ENCODE measurements around the gene PAAF1. TPM values are rescaled to one million over a fixed set of nuclear protein-coding genes. Genes with fewer than 3 reads are reported as not detected.

PAAF1 gene, protein sequence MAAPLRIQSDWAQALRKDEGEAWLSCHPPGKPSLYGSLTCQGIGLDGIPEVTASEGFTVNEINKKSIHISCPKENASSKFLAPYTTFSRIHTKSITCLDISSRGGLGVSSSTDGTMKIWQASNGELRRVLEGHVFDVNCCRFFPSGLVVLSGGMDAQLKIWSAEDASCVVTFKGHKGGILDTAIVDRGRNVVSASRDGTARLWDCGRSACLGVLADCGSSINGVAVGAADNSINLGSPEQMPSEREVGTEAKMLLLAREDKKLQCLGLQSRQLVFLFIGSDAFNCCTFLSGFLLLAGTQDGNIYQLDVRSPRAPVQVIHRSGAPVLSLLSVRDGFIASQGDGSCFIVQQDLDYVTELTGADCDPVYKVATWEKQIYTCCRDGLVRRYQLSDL
- total RNA-seq: 9.2 TPM in 2 replicates
- 17.5 and 20.0 TPM in 2 replicates for polyA plus RNA-seq
- 17.7 and 22.8 TPM in 2 replicates for polyA plus RNA-seq (2012)
- polyA minus RNA-seq (ENCODE audit: low replicate concordance): 6.6 and 9.5 TPM in 2 replicates

DNA sequence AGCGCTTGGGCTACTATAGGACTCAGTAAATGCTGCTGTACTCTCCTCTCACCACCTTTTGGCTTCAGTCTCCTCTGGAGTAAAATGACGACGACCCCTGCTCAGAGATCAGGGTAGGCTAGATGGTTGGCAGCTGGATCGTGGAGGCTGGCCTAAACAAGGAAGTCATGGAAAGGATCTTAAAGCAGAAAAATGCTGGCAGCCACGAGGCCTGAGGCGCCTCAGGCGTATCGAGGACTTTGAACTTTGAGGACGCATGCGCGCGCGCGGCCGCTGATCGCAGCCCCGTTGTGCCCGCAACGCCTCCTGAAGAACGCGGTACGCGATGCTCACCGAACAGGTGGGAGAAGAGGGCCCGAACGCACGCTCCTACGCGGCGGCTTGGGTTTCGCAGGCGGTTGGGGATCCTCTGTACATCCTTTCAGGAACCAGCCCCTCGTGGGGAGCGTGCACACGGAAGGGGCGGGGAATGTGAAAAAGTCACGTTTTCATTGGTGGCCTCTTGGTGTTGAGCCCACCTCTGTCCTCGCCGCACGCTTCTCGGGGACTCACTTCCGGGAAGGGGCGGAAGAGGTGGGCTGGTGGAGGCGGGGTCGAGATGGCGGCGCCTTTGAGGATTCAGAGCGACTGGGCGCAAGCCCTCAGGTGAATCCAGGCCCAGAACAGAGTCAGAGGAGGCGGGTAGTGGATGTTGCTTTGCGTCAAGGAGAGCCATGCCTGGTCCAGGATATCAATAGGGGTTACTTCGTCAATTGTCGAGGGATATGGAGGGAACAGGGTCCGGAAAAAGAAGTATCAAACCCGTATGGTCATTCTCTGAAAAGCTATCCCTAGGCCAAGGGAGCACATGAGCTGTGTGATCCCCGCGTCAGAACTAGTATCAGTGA, at the start of gene PAAF1, which contains the start of gene COA4:
Gene PAAF1, plus strand, starts transcription at position 576 of the 887 bp plus-strand sequence. Its CDS starts 23 bp downstream, at position 599.
Gene COA4, minus strand, starts transcription at position 423 of the 887 bp plus-strand sequence. CDS start 3,468 bp downstream, outside the sequence.
- Histone ChIP-seq H2AFZ (ENCODE audit: low read length) (peak within 1 kb of the TSS; percentile 87), H3K79me2 (ENCODE audit: control insufficient read depth, insufficient read depth, low read length) (peaks cover 30% of the 10 kb centered on the region), H3K27me3 (ENCODE audit: control insufficient read depth, insufficient read depth, low read length) (no peaks in the 10 kb centered on the region), H3K9me3 (ENCODE audit: control insufficient read depth, insufficient read depth, low read depth, low read length) (no peaks in the 10 kb centered on the region), H3K9ac (ENCODE audit: insufficient read depth, low read length) (peak within 1 kb of the TSS; percentile 74), H3K4me2 (ENCODE audit: extremely low read depth, insufficient read depth, low read length) (peak within 1 kb of the TSS; percentile 90), H3K4me1 (ENCODE audit: control insufficient read depth, extremely low read depth, insufficient read depth, low read length) (peaks cover 6% of the 10 kb centered on the region), H3K36me3 (ENCODE audit: control insufficient read depth, insufficient read depth, low read length) (peaks cover 10% of the 10 kb centered on the region), H3K4me3 (replicated peaks in 1 of 4; ENCODE audit: control extremely low read depth in 1 of 4, insufficient read depth in 1 of 4, low read depth in 3 of 4, low read length in 4 of 4) (peak within 1 kb of the TSS; percentile 47 to 99 (median 83)), H3K27ac (ENCODE audit: insufficient read depth, low read length) (peak within 1 kb of the TSS; percentile 86), H4K20me1 (ENCODE audit: control insufficient read depth, extremely low read depth, insufficient read depth, low read length) (no peaks in the 10 kb centered on the region)
- TF ChIP-seq EZH2 (IDR thresholded peaks at IDR 0.05; ENCODE audit: low read length, missing control alignments): no peak
- TF ChIP-seq, protein P1, sequence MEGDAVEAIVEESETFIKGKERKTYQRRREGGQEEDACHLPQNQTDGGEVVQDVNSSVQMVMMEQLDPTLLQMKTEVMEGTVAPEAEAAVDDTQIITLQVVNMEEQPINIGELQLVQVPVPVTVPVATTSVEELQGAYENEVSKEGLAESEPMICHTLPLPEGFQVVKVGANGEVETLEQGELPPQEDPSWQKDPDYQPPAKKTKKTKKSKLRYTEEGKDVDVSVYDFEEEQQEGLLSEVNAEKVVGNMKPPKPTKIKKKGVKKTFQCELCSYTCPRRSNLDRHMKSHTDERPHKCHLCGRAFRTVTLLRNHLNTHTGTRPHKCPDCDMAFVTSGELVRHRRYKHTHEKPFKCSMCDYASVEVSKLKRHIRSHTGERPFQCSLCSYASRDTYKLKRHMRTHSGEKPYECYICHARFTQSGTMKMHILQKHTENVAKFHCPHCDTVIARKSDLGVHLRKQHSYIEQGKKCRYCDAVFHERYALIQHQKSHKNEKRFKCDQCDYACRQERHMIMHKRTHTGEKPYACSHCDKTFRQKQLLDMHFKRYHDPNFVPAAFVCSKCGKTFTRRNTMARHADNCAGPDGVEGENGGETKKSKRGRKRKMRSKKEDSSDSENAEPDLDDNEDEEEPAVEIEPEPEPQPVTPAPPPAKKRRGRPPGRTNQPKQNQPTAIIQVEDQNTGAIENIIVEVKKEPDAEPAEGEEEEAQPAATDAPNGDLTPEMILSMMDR (conservative IDR thresholded peaks at IDR 0.05 in 1 of 2, IDR thresholded peaks at IDR 0.05 in 1 of 2; ENCODE audit: low read depth in 1 of 2, low read length in 2 of 2): no peak
- peak; percentile 95 to 96 for DNase-seq (ENCODE audit: low read depth in 2 of 2)

DNA sequence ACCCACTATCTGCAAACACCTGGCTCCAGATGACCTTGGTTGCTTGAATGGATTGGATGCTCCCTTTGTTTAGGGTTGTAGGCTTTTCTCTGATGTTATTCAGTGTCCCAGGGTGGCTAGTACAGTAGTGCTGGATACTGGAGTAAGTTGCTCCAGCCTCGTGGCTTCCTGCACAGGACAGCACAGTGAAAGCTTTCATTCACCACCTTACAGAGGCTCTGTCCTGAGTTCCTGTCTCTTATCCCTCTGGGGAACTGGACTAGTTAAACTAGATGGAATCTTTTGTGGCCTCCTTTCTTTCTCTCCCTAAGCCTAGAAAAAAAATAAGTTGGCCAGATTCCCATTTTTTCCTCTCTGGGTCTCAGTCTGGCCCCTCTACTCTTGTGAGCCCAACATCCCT, 46.5 kb upstream of the PAAF1 start:
- no peak for DNase-seq (ENCODE audit: low read depth in 2 of 2)
- H3K27me3 ChIP-seq (ENCODE audit: control insufficient read depth, insufficient read depth, low read length): no peaks in the 10 kb centered on the region
- H2AFZ ChIP-seq (ENCODE audit: low read length): no peak overlapping the region
- no peak overlapping the region for H3K9ac ChIP-seq (ENCODE audit: insufficient read depth, low read length)
- H3K4me3 ChIP-seq (replicated peaks in 1 of 4; ENCODE audit: control extremely low read depth in 1 of 4, insufficient read depth in 1 of 4, low read depth in 3 of 4, low read length in 4 of 4): no peak overlapping the region
- H3K4me2 ChIP-seq (ENCODE audit: extremely low read depth, insufficient read depth, low read length): no peak overlapping the region
- H3K9me3 ChIP-seq (ENCODE audit: control insufficient read depth, insufficient read depth, low read depth, low read length): no peaks in the 10 kb centered on the region
- H4K20me1 ChIP-seq (ENCODE audit: control insufficient read depth, extremely low read depth, insufficient read depth, low read length): no peaks in the 10 kb centered on the region
- H3K27ac ChIP-seq (ENCODE audit: insufficient read depth, low read length): no peak overlapping the region
- H3K4me1 ChIP-seq (ENCODE audit: control insufficient read depth, extremely low read depth, insufficient read depth, low read length): no peaks in the 10 kb centered on the region
- TF ChIP-seq EZH2 (IDR thresholded peaks at IDR 0.05; ENCODE audit: low read length, missing control alignments): no peak
- TF ChIP-seq, protein P1 (conservative IDR thresholded peaks at IDR 0.05 in 1 of 2, IDR thresholded peaks at IDR 0.05 in 1 of 2; ENCODE audit: low read depth in 1 of 2, low read length in 2 of 2): no peak
- H3K79me2 ChIP-seq (ENCODE audit: control insufficient read depth, insufficient read depth, low read length): no peaks in the 10 kb centered on the region
- no peaks in the 10 kb centered on the region for H3K36me3 ChIP-seq (ENCODE audit: control insufficient read depth, insufficient read depth, low read length)

DNA sequence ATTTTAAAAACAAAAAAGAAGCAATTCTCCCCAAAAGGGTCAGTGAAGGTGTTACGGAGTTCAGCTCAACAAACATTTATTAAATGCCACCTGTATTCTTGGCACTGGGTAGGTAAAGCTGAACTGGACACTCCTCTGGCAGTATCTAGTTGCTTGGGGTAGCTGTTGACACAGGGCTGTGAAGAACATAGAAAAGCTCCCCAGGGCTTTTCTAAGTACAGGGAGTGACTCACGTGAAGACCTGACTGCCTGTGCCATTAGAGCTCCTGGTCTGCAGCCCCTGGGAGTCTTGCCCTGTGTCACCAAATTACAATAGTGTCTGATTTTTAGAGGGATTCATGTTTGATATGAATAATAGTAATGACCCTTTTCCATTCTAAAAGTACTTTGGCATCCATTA, 43.7 kb upstream of the PAAF1 start:
- Histone ChIP-seq H3K36me3 (ENCODE audit: control insufficient read depth, insufficient read depth, low read length) (no peaks in the 10 kb centered on the region), H3K9me3 (ENCODE audit: control insufficient read depth, insufficient read depth, low read depth, low read length) (no peaks in the 10 kb centered on the region), H3K79me2 (ENCODE audit: control insufficient read depth, insufficient read depth, low read length) (no peaks in the 10 kb centered on the region), H3K4me3 (replicated peaks in 1 of 4; ENCODE audit: control extremely low read depth in 1 of 4, insufficient read depth in 1 of 4, low read depth in 3 of 4, low read length in 4 of 4) (no peak overlapping the region), H3K27me3 (ENCODE audit: control insufficient read depth, insufficient read depth, low read length) (no peaks in the 10 kb centered on the region), H3K4me2 (ENCODE audit: extremely low read depth, insufficient read depth, low read length) (no peak overlapping the region), H4K20me1 (ENCODE audit: control insufficient read depth, extremely low read depth, insufficient read depth, low read length) (no peaks in the 10 kb centered on the region), H3K9ac (ENCODE audit: insufficient read depth, low read length) (no peak overlapping the region), H2AFZ (ENCODE audit: low read length) (no peak overlapping the region), H3K4me1 (ENCODE audit: control insufficient read depth, extremely low read depth, insufficient read depth, low read length) (no peaks in the 10 kb centered on the region), H3K27ac (ENCODE audit: insufficient read depth, low read length) (no peak overlapping the region)
- no peak for DNase-seq (ENCODE audit: low read depth in 2 of 2)
- TF ChIP-seq, protein P1 (conservative IDR thresholded peaks at IDR 0.05 in 1 of 2, IDR thresholded peaks at IDR 0.05 in 1 of 2; ENCODE audit: low read depth in 1 of 2, low read length in 2 of 2): no peak
- TF ChIP-seq EZH2 (IDR thresholded peaks at IDR 0.05; ENCODE audit: low read length, missing control alignments): no peak
